ENCODE data around the gene QRFP. TPM values are rescaled to one million over a fixed set of nuclear protein-coding genes. Genes with fewer than 3 reads are reported as not detected.
A peak's percentile ranks its signal among the peaks of the same experiment; 100 is the strongest.
"Not testable (repeated sequence)": the region's sequence is repeated elsewhere in the genome, so short reads cannot be mapped to it uniquely, and the experiment has no call there.

The QRFP gene
- total RNA-seq, 1 experiment from 2014 or later: not detected

- no peak for TF ChIP-seq EZH2 (IDR thresholded peaks at IDR 0.05; ENCODE audit: low read length, unreplicated experiment)
- TF ChIP-seq EZH2phosphoT487 (IDR thresholded peaks at IDR 0.05; ENCODE audit: borderline replicate concordance, low read length): no peak
- TF ChIP-seq CTCF (conservative IDR thresholded peaks at IDR 0.05; ENCODE audit: low read depth, low read length): no peak
- no peak for ATAC-seq
- H3K27ac ChIP-seq (ENCODE audit: low read length): no peak overlapping the region
Measured at GRCh38 chr9:130852801-130853200, 43.8 kb downstream of the QRFP start.

GRCh38 chr9:130849356-130849755 is 47.3 kb downstream of the QRFP start:
- Histone ChIP-seq H3K79me2 (ENCODE audit: low read length) (peaks cover 67% of the 10 kb centered on the region), H3K4me1 (ENCODE audit: insufficient read depth, low read length) (peaks cover 39% of the 10 kb centered on the region), H3K9me2 (replicated peaks; ENCODE audit: low read length) (no peaks in the 10 kb centered on the region), H2AFZ (ENCODE audit: low read length) (no peak overlapping the region), H3K36me3 (ENCODE audit: low read depth, low read length) (no peaks in the 10 kb centered on the region), H3K4me3 (ENCODE audit: low read length) (no peak overlapping the region), H3K4me2 (ENCODE audit: low read length) (no peak overlapping the region), H3F3A (ENCODE audit: low read length, unreplicated experiment) (peaks cover 8% of the 10 kb centered on the region), H3K9ac (ENCODE audit: low read length) (no peak overlapping the region), H4K20me1 (ENCODE audit: low read length) (no peaks in the 10 kb centered on the region; the same call in 1 of the 2 replicates), H3K27me3 (ENCODE audit: low read length) (no peaks in the 10 kb centered on the region), H3K9me3 (ENCODE audit: low read length) (no peaks in the 10 kb centered on the region), H3K27ac (ENCODE audit: low read length) (no peak overlapping the region)
- no peak for ATAC-seq
- intact Hi-C loops (cut with micrococcal nuclease): loop anchor here (5.0 kb wide), 1 partner anchor 142 kb away; no protein-coding TSS in a partner anchor
- ChIA-PET CTCF (no interaction called here), POLR2A (ENCODE audit: unreplicated experiment) (no interaction called here)
- no peak for DNase-seq
- TF ChIP-seq EZH2 (IDR thresholded peaks at IDR 0.05; ENCODE audit: low read length, unreplicated experiment): no peak
- TF ChIP-seq EZH2phosphoT487 (IDR thresholded peaks at IDR 0.05; ENCODE audit: borderline replicate concordance, low read length): no peak
- TF ChIP-seq CTCF (conservative IDR thresholded peaks at IDR 0.05; ENCODE audit: low read depth, low read length): no peak
- BruUV-seq (replicated peaks): no TSS peak

More at GRCh38 chr9:130852801-130853200, 43.8 kb downstream of the QRFP start:
- H3K4me2 ChIP-seq (ENCODE audit: low read length): no peak overlapping the region
- intact Hi-C loops (cut with micrococcal nuclease): no loop called here
- no peaks in the 10 kb centered on the region for H3K9me2 ChIP-seq (replicated peaks; ENCODE audit: low read length)
- DNase-seq: no peak
- CTCF ChIA-PET: no interaction called here
- H3K4me3 ChIP-seq (ENCODE audit: low read length): no peak overlapping the region
- peaks cover 6% of the 10 kb centered on the region for H3K36me3 ChIP-seq (ENCODE audit: low read depth, low read length)
- H4K20me1 ChIP-seq (ENCODE audit: low read length): no peaks in the 10 kb centered on the region; the same call in 1 of the 2 replicates
- H2AFZ ChIP-seq (ENCODE audit: low read length): no peak overlapping the region
- H3F3A ChIP-seq (ENCODE audit: low read length, unreplicated experiment): no peaks in the 10 kb centered on the region
- no TSS peak for BruUV-seq (replicated peaks)
- no peaks in the 10 kb centered on the region for H3K9me3 ChIP-seq (ENCODE audit: low read length)
- peaks cover 8% of the 10 kb centered on the region for H3K4me1 ChIP-seq (ENCODE audit: insufficient read depth, low read length)
- no peak overlapping the region for H3K9ac ChIP-seq (ENCODE audit: low read length)
- H3K27me3 ChIP-seq (ENCODE audit: low read length): no peaks in the 10 kb centered on the region
- peaks cover 50% of the 10 kb centered on the region for H3K79me2 ChIP-seq (ENCODE audit: low read length)
- POLR2A ChIA-PET (ENCODE audit: unreplicated experiment): no interaction called here

- H3K27me3 ChIP-seq (ENCODE audit: low read length); H2AFZ ChIP-seq (ENCODE audit: low read length); H3K36me3 ChIP-seq (ENCODE audit: low read depth, low read length); H3K9me2 ChIP-seq (replicated peaks; ENCODE audit: low read length); H3K4me2 ChIP-seq (ENCODE audit: low read length); H3F3A ChIP-seq (ENCODE audit: low read length, unreplicated experiment); ATAC-seq; CTCF ChIA-PET; H3K9ac ChIP-seq (ENCODE audit: low read length); DNase-seq; POLR2A ChIA-PET (ENCODE audit: unreplicated experiment); H3K9me3 ChIP-seq (ENCODE audit: low read length); BruUV-seq (replicated peaks); H4K20me1 ChIP-seq (ENCODE audit: low read length); H3K4me3 ChIP-seq (ENCODE audit: low read length): not testable (repeated sequence)
- H3K79me2 ChIP-seq (ENCODE audit: low read length): peaks cover 75% of the 10 kb centered on the region
- intact Hi-C loops (cut with micrococcal nuclease): loop anchor here (5.0 kb wide), 1 partner anchor 141 kb away; no protein-coding TSS in a partner anchor
- H3K4me1 ChIP-seq (ENCODE audit: insufficient read depth, low read length): peaks cover 39% of the 10 kb centered on the region
- H3K27ac ChIP-seq (ENCODE audit: low read length): 0 out of 2 replicates have a peak overlapping the region, but pooled peaks have one; percentile 92
Measured at GRCh38 chr9:130848514-130848913, 48.1 kb downstream of the QRFP start.
